ENCODE measurements around the gene DCN.

DNA sequence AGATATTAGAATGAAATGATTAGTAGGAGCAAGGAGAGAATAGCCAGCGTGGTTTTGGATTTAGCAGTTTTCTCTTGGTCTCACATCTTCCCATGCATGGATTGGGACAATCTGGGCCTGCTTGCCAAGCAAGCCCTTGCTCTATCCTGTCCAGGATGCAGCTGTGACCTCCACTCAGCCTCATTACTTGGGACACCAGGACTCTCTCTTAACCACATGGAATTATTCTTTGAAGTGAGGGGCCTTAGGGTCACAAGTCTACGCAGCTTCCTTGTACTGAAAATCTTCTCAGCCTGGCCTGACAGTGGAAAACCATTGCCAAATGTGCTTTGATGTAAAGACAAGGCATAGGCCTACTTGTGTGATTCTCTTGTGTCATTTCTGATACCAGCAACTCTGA, 28.0 kb upstream of the DCN start:
- TF ChIP-seq EZH2 (IDR thresholded peaks at IDR 0.05): no peak
- TF ChIP-seq, protein P1, sequence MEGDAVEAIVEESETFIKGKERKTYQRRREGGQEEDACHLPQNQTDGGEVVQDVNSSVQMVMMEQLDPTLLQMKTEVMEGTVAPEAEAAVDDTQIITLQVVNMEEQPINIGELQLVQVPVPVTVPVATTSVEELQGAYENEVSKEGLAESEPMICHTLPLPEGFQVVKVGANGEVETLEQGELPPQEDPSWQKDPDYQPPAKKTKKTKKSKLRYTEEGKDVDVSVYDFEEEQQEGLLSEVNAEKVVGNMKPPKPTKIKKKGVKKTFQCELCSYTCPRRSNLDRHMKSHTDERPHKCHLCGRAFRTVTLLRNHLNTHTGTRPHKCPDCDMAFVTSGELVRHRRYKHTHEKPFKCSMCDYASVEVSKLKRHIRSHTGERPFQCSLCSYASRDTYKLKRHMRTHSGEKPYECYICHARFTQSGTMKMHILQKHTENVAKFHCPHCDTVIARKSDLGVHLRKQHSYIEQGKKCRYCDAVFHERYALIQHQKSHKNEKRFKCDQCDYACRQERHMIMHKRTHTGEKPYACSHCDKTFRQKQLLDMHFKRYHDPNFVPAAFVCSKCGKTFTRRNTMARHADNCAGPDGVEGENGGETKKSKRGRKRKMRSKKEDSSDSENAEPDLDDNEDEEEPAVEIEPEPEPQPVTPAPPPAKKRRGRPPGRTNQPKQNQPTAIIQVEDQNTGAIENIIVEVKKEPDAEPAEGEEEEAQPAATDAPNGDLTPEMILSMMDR (IDR thresholded peaks at IDR 0.05): no peak
- TF ChIP-seq EZH2phosphoT487 (IDR thresholded peaks at IDR 0.05): no peak

All from neural progenitor cell (in vitro differentiated cells).